SK-N-SH (cell line): ENCODE measurements around the gene MYO1E.

Experiments used
- ELF1 ChIP-seq: IDR thresholded peaks from 2 replicates; pipeline ENCODE4 v1.4.0; 2012
- EP300 ChIP-seq, 2 experiments: IDR thresholded peaks; 2 replicates each; pipeline versions ENCODE4 v1.4.0 to v1.6.1; 2012; ENCODE audit warnings: borderline replicate concordance in 1 of 2, low read depth in 1 of 2, low read length in 1 of 2
- FOXJ3 ChIP-seq: sonication (generic); formaldehyde crosslinking; IDR thresholded peaks from 2 replicates; pipeline ENCODE4 v1.5.1; 2020; ENCODE audit warnings: mild to moderate bottlenecking, missing genetic modification reagents
- GABPA ChIP-seq: IDR thresholded peaks from 2 replicates; pipeline ENCODE4 v1.4.0; 2012; ENCODE audit warnings: low read depth, mild to moderate bottlenecking
- GATA2 ChIP-seq: sonication (generic); formaldehyde crosslinking; IDR thresholded peaks from 2 replicates; pipeline ENCODE4 v1.5.0; 2020; ENCODE audit warnings: mild to moderate bottlenecking, missing genetic modification reagents
- POLR2AphosphoS5 ChIP-seq: IDR thresholded peaks from 2 replicates; pipeline ENCODE4 v1.6.1; 2012; ENCODE audit warnings: low read depth, low read length
- RCOR1 ChIP-seq: fragments of 150-350 bp; IDR thresholded peaks from 2 replicates; pipeline ENCODE4 v1.6.1; 2017; ENCODE audit warnings: antibody characterized with exemption, low read length
- RFX5 ChIP-seq: IDR thresholded peaks from 2 replicates; pipeline ENCODE4 v1.6.1; 2012; ENCODE audit warnings: mild to moderate bottlenecking, improper control_type of control experiment, low read length
- SMC3 ChIP-seq: IDR thresholded peaks from 2 replicates; pipeline ENCODE4 v1.6.1; 2012; ENCODE audit warnings: low read depth, low read length, improper control_type of control experiment
- TAF1 ChIP-seq: IDR thresholded peaks from 2 replicates; pipeline ENCODE4 v1.6.1; 2012; ENCODE audit warnings: low read depth, mild to moderate bottlenecking, low read length, moderate library complexity, borderline replicate concordance
- TF ChIP-seq, protein P1 (sequence below): IDR thresholded peaks from 2 replicates; pipeline ENCODE4 v1.4.0; 2012; ENCODE audit warnings: low read depth, borderline replicate concordance
- TF ChIP-seq, protein P2 (sequence below): fragments of 200-600 bp; sonication (generic); IDR thresholded peaks from 2 replicates; pipeline ENCODE4 v1.6.1; 2017; ENCODE audit warnings: antibody characterized with exemption, mild to moderate bottlenecking, moderate library complexity
- TF ChIP-seq, protein P3 (sequence below): IDR thresholded peaks from 2 replicates; pipeline ENCODE4 v1.4.0; 2012; ENCODE audit warnings: low read depth
- TF ChIP-seq, protein P4 (sequence below): IDR thresholded peaks from 2 replicates; pipeline ENCODE4 v1.6.1; 2012; ENCODE audit warnings: mild to moderate bottlenecking, low read depth, low read length, moderate library complexity

DNA sequence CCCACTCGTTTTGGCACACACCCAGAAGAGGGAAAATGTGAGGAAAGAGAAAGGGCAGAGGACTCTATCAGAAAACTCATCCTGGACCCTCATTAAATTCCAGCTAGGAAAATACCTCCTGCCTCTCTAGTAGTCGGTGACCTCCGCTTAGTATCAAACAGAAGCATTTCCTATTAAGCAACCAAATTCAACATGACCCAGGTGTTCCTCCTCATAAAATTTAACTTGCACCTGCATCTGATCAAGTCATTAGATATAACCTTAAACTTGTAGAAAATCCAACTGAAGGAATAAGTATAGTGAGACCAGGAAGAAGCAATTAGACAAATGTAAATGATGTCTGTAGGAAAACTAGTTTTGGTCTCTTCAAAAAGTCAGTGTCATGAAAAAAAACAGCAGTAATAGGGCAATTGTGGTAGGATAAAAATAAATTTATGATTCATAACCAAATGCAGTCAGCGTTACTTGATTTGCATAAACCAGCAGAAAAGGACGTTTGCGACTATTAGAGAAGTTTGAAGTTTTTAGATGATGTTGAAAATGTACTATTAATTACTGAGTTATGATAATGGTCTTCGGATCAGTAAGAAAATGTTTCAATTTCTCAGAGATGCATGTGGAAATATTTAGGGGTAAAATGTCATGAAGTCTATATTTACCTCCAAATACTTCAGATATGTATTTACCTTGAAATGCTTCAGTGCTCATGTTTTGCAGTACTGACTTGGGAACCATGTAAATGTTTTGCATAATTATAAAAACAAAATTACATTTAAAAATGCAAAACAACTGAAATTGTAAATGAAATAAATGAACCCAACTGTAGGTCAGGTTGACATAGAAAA lies 121.4 kb downstream of the MYO1E start:
- TF ChIP-seq, protein P1, sequence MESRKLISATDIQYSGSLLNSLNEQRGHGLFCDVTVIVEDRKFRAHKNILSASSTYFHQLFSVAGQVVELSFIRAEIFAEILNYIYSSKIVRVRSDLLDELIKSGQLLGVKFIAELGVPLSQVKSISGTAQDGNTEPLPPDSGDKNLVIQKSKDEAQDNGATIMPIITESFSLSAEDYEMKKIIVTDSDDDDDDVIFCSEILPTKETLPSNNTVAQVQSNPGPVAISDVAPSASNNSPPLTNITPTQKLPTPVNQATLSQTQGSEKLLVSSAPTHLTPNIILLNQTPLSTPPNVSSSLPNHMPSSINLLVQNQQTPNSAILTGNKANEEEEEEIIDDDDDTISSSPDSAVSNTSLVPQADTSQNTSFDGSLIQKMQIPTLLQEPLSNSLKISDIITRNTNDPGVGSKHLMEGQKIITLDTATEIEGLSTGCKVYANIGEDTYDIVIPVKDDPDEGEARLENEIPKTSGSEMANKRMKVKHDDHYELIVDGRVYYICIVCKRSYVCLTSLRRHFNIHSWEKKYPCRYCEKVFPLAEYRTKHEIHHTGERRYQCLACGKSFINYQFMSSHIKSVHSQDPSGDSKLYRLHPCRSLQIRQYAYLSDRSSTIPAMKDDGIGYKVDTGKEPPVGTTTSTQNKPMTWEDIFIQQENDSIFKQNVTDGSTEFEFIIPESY = no peak
- TF ChIP-seq SMC3 = no peak
- TF ChIP-seq, protein P2, sequence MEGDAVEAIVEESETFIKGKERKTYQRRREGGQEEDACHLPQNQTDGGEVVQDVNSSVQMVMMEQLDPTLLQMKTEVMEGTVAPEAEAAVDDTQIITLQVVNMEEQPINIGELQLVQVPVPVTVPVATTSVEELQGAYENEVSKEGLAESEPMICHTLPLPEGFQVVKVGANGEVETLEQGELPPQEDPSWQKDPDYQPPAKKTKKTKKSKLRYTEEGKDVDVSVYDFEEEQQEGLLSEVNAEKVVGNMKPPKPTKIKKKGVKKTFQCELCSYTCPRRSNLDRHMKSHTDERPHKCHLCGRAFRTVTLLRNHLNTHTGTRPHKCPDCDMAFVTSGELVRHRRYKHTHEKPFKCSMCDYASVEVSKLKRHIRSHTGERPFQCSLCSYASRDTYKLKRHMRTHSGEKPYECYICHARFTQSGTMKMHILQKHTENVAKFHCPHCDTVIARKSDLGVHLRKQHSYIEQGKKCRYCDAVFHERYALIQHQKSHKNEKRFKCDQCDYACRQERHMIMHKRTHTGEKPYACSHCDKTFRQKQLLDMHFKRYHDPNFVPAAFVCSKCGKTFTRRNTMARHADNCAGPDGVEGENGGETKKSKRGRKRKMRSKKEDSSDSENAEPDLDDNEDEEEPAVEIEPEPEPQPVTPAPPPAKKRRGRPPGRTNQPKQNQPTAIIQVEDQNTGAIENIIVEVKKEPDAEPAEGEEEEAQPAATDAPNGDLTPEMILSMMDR = no peak
- TF ChIP-seq POLR2AphosphoS5 = no peak
- TF ChIP-seq RFX5 = no peak
- no peak for TF ChIP-seq FOXJ3
- no peak for TF ChIP-seq TAF1
- TF ChIP-seq, protein P3, sequence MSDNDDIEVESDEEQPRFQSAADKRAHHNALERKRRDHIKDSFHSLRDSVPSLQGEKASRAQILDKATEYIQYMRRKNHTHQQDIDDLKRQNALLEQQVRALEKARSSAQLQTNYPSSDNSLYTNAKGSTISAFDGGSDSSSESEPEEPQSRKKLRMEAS = no peak
- TF ChIP-seq GATA2 (CRISPR knock-in tag) = no peak
- no peak for TF ChIP-seq RCOR1
- TF ChIP-seq GABPA = no peak
- TF ChIP-seq EP300 (IDR thresholded peaks at IDR 0.05; ENCODE audit: borderline replicate concordance in 1 of 2, low read depth in 1 of 2, low read length in 1 of 2) = no peak
- no peak for TF ChIP-seq ELF1
- TF ChIP-seq, protein P4, sequence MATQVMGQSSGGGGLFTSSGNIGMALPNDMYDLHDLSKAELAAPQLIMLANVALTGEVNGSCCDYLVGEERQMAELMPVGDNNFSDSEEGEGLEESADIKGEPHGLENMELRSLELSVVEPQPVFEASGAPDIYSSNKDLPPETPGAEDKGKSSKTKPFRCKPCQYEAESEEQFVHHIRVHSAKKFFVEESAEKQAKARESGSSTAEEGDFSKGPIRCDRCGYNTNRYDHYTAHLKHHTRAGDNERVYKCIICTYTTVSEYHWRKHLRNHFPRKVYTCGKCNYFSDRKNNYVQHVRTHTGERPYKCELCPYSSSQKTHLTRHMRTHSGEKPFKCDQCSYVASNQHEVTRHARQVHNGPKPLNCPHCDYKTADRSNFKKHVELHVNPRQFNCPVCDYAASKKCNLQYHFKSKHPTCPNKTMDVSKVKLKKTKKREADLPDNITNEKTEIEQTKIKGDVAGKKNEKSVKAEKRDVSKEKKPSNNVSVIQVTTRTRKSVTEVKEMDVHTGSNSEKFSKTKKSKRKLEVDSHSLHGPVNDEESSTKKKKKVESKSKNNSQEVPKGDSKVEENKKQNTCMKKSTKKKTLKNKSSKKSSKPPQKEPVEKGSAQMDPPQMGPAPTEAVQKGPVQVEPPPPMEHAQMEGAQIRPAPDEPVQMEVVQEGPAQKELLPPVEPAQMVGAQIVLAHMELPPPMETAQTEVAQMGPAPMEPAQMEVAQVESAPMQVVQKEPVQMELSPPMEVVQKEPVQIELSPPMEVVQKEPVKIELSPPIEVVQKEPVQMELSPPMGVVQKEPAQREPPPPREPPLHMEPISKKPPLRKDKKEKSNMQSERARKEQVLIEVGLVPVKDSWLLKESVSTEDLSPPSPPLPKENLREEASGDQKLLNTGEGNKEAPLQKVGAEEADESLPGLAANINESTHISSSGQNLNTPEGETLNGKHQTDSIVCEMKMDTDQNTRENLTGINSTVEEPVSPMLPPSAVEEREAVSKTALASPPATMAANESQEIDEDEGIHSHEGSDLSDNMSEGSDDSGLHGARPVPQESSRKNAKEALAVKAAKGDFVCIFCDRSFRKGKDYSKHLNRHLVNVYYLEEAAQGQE = no peak
